Skeletal muscle satellite cell (primary cell): ENCODE measurements around the gene TMEM255A.

Experiments used
- H3K27me3 ChIP-seq: 2 replicates; pipeline ENCODE4 v1.7.0; 2013; ENCODE audit warnings: low read length; ENCODE audit not compliant: control insufficient read depth, insufficient read depth
- H3K36me3 ChIP-seq: 2 replicates; pipeline ENCODE4 v1.7.0; 2013; ENCODE audit warnings: mild to moderate bottlenecking, control low read depth, low read length; ENCODE audit not compliant: insufficient read depth
- H3K4me1 ChIP-seq: 2 replicates; pipeline ENCODE4 v1.7.0; 2013; ENCODE audit warnings: low read length; ENCODE audit not compliant: control insufficient read depth, insufficient read depth
- H3K4me2 ChIP-seq: 2 replicates; pipeline ENCODE4 v1.7.0; 2013; ENCODE audit warnings: mild to moderate bottlenecking, low read length
- H3K4me3 ChIP-seq: 2 replicates; pipeline ENCODE4 v1.7.0; 2013; ENCODE audit warnings: low read length
- H3K9ac ChIP-seq: 2 replicates; pipeline ENCODE4 v1.7.0; 2013; ENCODE audit warnings: mild to moderate bottlenecking, low read depth, low read length, moderate library complexity
- H3K9me3 ChIP-seq: replicated peaks from 2 replicates; pipeline ENCODE4 v1.7.0; 2013; ENCODE audit warnings: mild to moderate bottlenecking, control low read depth, low read length

TMEM255A gene

GRCh38 chrX:120260369-120260768 is 50.9 kb downstream of the TMEM255A start:
- Histone ChIP-seq H3K36me3 (peaks cover 4% of the 10 kb centered on the region), H3K9me3 (no peaks in the 10 kb centered on the region), H3K27me3 (no peaks in the 10 kb centered on the region), H3K4me1 (no peaks in the 10 kb centered on the region), H3K4me3 (no peak overlapping the region), H3K9ac (no peak overlapping the region), H3K4me2 (no peak overlapping the region)

- Histone ChIP-seq H3K4me3 (no peak overlapping the region), H3K9ac (no peak overlapping the region), H3K4me2 (no peak overlapping the region), H3K4me1 (no peaks in the 10 kb centered on the region), H3K9me3 (no peaks in the 10 kb centered on the region), H3K36me3 (peaks cover 14% of the 10 kb centered on the region), H3K27me3 (no peaks in the 10 kb centered on the region)
Measured at GRCh38 chrX:120253784-120254183, 57.5 kb downstream of the TMEM255A start.

- Histone ChIP-seq H3K27me3 (no peaks in the 10 kb centered on the region), H3K36me3 (peaks cover 14% of the 10 kb centered on the region), H3K9ac (peak overlapping the region; percentile 94), H3K4me1 (no peaks in the 10 kb centered on the region), H3K4me3 (peak overlapping the region; percentile 78), H3K4me2 (peak overlapping the region; percentile 78), H3K9me3 (no peaks in the 10 kb centered on the region)
Measured at GRCh38 chrX:120251471-120252011, 59.7 kb downstream of the TMEM255A start.

DNA sequence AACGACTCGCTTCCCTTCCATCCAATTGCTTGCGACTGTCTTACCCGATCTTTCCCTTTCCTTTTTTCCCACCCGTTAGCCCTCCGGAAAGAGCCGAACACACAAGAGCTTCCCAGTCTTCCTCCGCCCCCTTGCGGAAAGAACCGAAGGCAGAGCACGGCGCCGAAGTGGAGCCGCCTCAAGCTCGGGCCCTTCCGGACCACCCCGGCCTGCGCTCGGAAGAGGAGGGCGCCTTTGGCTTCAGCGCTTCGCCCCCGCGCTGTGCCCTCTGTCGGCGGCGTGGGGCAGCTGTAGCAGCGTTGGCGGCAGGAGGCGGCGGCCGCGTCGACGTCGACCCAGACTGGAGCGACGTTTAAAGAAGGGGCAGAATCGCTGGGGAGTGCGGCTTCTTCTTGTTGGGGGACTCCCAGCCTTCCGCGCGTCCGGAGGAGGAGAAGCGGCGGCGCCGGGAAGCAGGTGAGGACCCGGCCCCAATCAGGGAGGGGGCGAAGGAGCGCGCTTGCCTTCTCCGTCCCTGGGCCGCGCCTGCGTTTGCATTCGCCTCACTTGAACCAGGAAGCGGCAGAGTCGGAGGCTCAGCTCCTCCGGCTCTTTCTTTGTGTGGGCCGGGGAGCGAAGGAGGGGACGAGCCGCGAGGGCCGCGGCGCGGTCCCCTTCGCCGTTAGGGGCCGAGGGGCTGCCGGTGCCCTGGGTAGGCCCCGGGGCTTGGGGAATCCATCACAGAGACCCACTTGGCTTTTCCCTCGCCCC is 60.6 kb downstream of the TMEM255A start, which contains the start of gene ZBTB33:
ZBTB33 (plus strand) TSS at position 291 of the 750 bp plus-strand sequence. CDS start 2,604 bp downstream, outside the sequence.
- Histone ChIP-seq H3K36me3 (peaks cover 11% of the 10 kb centered on the region), H3K4me2 (peak within 1 kb of the TSS; percentile 79), H3K9ac (peak within 1 kb of the TSS; percentile 94), H3K4me1 (no peaks in the 10 kb centered on the region), H3K4me3 (peak within 1 kb of the TSS; percentile 78), H3K27me3 (no peaks in the 10 kb centered on the region), H3K9me3 (no peaks in the 10 kb centered on the region)

DNA sequence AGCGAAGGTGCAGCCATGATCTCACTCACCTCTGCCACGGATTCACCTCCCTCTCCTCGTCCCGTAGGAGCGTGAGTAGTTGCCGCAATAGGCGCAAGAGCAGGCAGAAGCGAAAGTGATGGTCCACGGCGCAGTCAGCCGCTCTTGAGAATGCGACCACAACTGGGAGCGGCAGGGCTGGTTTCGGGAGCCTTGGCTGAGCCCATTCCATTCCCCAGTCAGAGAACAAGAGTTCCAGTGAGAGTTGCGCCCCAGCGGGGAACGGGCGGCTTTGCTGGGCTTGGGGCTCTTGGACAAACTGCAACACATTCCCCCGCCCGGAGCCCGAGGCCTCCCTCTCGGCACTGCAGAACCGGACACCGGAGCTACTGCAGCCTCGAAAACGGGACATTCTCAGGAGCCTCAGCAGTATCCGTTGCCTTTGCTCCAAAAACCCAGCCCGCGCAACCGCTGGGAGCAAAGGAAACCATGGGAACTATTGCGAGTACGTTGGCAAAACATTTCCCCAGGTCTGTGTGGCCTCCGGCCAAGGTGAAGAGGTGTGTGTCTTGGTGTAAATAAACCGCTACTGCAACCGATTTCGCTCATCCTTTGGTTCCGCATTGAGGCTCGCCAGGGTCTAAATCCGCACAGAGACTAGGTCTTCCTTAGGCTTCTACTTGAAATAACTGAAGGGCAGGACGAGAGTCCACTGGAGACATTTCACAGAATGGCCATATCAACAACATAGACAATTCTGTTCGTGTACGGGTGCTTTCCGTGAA is 66.3 kb downstream of the TMEM255A start:
- Histone ChIP-seq H3K4me2 (peak overlapping the region; percentile 78), H3K4me1 (no peaks in the 10 kb centered on the region), H3K27me3 (no peaks in the 10 kb centered on the region), H3K36me3 (no peaks in the 10 kb centered on the region), H3K9me3 (no peaks in the 10 kb centered on the region), H3K4me3 (peak overlapping the region; percentile 81), H3K9ac (peak overlapping the region; percentile 68)

GRCh38 chrX:120244395-120244734 is 66.9 kb downstream of the TMEM255A start:
- no peaks in the 10 kb centered on the region for H3K36me3 ChIP-seq
- H3K9me3 ChIP-seq: no peaks in the 10 kb centered on the region
- H3K9ac ChIP-seq: peak overlapping the region; percentile 68
- no peaks in the 10 kb centered on the region for H3K27me3 ChIP-seq
- H3K4me2 ChIP-seq: peak overlapping the region; percentile 78
- H3K4me3 ChIP-seq: peak overlapping the region; percentile 81
- H3K4me1 ChIP-seq: no peaks in the 10 kb centered on the region

- no peak overlapping the region for H3K9ac ChIP-seq
- no peaks in the 10 kb centered on the region for H3K27me3 ChIP-seq
- H3K4me3 ChIP-seq: no peak overlapping the region
- H3K9me3 ChIP-seq: no peaks in the 10 kb centered on the region
- no peaks in the 10 kb centered on the region for H3K4me1 ChIP-seq
- H3K4me2 ChIP-seq: no peak overlapping the region
- no peaks in the 10 kb centered on the region for H3K36me3 ChIP-seq
Measured at GRCh38 chrX:120242813-120243212, 68.4 kb downstream of the TMEM255A start.

DNA sequence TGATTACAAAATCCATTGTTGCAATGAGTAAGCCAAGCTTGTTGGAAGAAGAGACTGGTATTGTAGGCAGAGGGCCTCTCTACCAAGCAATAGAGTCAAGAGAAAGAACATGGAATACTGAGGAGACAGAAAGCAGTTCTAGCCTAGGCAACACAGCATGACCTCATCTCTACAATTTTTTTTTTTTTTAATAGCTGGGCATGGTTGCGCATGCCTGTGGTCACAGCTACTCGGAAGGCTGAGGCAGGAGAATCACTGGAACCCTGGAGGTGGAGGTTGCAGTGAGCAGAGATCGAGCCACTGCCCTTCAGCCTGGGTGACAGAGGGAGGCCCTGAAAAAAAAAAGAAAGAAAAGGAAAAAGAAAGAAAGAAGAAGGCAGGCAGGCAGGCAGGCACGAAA is 72.3 kb downstream of the TMEM255A start:
- Histone ChIP-seq H3K9ac (no peak overlapping the region), H3K4me2 (no peak overlapping the region), H3K27me3 (no peaks in the 10 kb centered on the region), H3K36me3 (no peaks in the 10 kb centered on the region), H3K9me3 (no peaks in the 10 kb centered on the region), H3K4me3 (no peak overlapping the region), H3K4me1 (no peaks in the 10 kb centered on the region)

DNA sequence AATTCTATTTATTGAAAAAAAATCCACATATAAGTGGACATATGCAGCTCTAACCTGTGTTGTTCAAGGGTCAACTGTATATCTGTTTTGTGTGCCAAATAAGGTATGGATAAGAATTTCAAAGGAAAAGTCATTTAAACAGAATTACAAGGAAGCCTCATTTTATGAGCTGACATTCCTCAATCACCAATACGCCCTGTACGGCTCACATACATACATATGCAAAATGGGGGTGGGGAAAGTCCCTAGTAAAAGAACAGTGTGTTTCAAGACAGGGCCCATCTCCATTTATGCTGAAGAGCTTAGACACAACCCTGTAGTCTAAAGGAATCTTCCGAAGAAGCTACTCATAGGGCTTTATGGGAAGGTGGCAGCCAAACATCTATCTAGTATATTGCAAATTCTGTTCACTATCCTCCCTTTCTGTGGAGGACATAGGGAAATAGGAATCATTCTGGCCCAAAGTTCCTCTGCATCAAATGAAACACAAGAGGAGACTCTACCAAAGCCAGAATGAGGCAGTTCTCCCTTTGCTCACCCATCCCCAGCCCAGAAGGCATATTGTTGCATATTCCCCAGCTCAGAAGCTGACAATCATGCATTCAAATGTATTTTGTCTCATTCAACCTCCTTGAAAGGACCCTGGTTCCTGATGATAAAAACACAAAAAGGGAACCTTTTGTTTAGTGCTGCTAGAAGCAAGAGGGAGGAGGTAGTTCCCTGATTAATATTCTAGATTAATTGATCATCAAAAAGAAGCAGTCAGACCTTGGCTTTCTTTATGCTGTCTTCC is 74.4 kb downstream of the TMEM255A start:
- H3K9ac ChIP-seq: no peak overlapping the region
- no peaks in the 10 kb centered on the region for H3K4me1 ChIP-seq
- H3K4me3 ChIP-seq: no peak overlapping the region
- no peaks in the 10 kb centered on the region for H3K27me3 ChIP-seq
- H3K9me3 ChIP-seq: no peaks in the 10 kb centered on the region
- no peaks in the 10 kb centered on the region for H3K36me3 ChIP-seq
- H3K4me2 ChIP-seq: no peak overlapping the region

DNA sequence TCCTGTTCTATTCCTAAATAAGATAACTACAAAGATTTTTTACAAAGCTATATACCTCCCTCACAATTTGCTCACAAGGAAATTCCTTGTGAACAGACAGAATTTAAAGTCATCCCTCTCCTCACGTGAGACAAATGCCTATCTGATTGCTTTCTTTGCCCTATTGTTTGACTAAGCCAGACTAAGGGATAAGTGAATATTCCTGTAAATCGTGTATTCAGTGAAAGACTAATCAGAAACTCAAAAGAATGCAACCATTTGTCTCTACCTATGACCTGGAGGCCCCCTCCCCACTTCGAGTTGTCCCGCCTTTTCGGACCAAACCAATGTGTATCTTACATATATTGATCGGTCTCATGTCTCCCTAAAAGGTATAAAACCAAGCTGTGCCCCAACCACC is 76.0 kb downstream of the TMEM255A start:
- Histone ChIP-seq H3K9ac (no peak overlapping the region), H3K4me2 (no peak overlapping the region), H3K27me3 (no peaks in the 10 kb centered on the region), H3K9me3 (no peaks in the 10 kb centered on the region), H3K4me1 (no peaks in the 10 kb centered on the region), H3K4me3 (no peak overlapping the region), H3K36me3 (no peaks in the 10 kb centered on the region)
